GM21423 (cell line): ENCODE measurements around the gene ZFTA.
"Not testable (repeated sequence)": the region's sequence is repeated elsewhere in the genome, so short reads cannot be mapped to it uniquely, and the experiment has no call there.

Source experiments
- ATAC-seq: cut with Tn5 transposase; IDR thresholded peaks from one replicate; pipeline ENCODE4 v1.9.1; 2021; ENCODE audit warnings: mild to moderate bottlenecking, moderate library complexity; ENCODE audit not compliant: unreplicated experiment

The ZFTA gene

DNA sequence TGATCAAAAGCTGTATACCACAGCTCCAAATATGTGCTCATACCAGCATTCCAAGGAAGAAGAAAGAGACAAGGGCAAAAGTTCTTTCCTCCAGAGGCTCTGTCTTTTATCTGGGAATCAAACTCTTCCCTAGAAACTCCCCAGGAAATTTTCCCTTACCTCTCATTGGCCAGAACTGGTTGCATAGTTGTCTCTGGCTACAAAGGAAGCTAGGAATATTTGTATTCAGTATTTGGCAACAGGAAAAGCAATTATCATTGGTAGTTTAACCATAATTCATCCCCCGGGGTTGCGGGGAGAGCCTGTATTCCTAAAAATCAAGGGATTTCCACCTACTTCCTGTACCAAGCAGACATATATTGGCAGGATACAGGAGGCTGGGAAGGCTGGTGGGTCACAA, 10.5 kb upstream of the ZFTA start:
- no peak for ATAC-seq

DNA sequence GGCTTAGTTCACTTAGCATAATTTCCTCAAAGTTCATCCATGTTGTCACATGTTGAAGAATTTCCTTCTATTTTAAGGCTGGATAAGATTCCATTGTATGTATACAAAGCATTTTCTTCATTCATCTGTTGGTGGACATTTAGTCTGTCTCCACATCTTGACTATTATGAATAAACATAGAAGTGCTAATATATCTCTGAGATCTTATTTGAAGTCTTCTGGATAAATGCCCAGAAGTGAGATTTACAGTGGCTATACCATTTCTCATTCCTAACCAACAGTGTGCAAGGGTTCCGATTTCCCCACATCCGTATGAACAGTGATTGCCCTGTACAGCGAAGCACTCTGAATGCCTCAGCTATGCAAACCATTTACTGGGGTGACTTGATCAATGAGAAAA, 6.6 kb upstream of the ZFTA start:
- ATAC-seq: no peak

DNA sequence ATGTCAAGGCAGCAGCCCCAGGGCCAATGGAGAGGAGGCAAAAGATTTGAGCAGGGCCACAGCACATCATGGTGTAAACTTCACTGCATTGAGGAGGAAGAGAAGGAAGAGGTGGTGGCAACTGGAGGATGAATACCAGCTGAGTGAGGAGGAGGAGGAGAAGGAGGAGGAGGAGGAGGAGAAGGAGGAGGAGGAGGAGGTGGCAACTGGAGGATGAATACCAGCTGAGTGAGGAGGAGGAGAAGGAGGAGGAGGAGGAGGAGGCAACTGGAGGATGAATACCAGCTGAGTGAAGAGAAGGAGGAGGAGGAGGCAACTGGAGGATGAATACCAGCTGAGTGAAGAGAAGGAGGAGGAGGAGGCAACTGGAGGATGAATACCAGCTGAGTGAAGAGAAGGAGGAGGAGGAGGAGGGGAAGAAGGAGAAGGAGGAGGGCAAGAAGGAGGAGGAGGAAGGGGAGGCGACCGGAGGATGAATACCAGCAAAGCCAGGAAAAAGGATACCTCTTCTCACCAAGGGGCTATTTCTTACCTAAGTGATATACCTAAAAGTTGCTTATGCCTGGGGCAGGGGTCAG, 3.3 kb upstream of the ZFTA start:
- not testable (repeated sequence) for ATAC-seq

DNA sequence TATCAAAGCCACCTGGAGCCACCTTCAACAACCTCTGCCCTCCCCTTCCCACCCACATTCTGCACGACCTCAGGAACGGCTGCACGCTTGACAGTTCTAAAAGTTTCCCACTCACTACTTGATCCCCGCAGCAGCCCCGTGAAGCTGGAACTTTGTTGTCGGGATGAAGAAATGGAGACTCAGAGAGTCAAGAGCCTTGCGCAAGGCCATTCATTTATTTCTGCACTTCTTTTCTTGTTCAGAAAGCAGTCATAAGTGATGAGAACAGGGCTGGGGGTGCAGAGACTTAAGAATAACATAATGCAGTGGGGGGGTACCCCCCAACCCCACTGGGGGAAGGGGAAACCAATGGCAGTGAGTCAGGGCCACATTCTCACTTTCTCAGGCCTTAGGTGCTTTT, 2.2 kb upstream of the ZFTA start:
- no peak for ATAC-seq

DNA sequence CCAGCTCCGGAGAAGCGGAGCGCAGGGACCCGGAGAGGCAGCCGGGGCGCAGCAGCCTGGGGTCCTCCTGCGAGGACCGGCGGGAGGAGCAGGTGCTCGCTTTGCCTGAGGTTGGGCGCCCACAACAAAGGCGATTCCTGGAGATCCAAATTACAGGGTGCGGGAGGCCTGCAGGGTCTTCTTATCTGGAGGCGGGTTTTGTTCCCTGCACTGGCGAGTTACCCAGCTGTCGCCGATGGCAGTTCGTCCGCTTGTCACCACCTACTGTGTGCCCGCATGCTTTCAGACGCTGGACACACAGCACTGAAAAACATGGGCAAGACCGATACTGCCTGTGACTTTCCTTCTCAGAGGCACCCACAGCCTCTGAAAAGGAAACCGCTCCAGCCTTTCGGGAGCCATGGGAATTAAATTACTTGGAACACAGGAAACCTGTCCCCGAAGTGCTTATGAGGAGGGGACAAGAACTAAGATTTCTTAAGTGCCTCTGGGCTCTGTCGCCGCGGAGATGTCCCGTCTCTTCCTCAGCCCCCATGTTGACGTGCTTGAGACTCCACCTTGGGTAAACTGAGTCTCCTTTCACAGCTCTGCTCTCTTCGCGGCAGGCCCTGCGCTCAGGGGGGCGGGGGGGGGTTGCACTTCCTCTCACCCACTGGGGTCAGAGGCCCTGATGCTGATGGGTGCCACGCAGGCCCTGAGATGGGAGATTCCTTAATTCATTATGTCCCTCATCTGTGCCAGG, 1.3 kb upstream of the ZFTA start:
- ATAC-seq: no peak

DNA sequence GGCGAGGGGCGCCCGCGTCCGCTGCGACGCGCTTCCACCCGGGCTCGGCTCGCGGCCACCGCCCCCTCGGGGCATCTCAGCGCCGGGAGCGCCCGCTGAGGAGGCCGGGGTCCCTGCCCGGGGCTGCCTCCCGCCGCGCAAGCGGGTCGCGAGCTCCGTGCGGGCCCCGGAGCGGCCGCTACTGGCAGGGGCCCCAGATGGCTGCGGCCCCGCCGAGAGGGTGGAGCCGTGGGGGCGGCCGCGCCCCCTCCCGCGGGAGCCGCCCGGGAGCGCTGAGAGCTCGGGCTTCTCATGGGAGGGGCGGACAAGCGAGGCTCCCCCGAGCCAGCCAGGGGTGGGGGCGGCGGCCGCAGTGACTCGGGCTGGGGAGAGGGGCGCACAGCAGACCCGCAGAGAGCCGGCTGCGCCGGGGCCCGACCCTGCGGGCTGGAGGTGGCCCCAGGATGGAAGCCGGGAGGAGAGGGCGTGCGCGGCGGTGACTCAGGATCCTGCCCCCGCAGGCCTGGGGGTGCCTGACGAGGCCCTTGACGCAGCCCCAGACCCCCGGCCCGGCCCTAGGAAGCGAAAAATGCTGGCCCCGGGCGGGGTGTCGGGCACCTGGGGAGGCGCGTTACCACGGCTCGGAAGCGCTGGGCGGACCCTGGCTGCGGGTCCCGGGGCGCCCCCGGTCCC, 603 bp upstream of the ZFTA start:
- peak; percentile 28 for ATAC-seq

DNA sequence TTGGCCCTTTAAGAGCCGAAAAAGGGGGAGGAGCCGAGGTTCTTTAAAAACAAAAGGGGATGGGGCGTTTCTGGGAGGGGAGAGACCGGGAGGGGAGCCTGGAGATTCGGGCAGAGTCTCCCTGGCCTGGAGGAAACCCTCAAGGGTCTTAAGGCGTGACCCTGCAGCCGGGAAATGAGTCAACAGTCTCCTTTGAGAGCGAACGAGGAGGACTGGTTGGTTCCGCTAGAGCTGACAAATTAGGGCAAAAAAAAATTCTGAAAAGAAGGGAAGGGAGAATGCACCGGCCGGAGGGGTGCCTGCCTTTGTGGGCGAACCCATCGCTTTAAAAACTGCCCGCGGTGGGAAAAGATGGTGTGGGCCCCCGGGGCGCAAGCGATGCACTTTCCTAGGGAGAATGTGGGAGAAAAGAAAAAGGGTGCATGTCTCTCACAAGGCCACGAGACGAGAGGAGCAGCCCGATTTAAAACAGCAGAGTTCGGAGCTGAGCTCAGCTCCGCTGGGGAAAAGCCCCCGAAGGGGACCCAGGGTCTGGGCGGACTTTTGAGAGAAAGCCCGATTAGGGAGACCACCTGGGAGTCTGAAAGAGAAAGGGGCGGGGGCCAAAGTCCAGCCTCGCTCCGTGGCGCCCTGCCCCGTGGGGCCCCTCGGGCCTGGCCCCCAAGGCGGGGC, 874 bp downstream of the ZFTA start:
- no peak for ATAC-seq

DNA sequence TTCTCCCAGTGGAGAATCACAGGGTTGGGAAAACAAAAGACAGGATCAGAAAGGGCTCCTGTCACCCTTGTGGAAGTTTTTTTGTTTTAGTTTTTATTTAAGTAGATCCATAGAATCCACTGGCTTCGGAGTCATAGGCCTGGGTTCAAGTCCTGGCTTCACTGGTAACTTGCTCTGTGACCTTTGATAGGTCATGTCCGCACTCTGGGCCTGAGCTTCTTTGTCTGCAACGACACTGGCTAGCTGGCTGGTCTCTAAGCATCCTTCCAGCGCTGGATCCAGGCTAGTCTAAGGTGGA, 1.4 kb downstream of the ZFTA start:
- ATAC-seq: no peak

DNA sequence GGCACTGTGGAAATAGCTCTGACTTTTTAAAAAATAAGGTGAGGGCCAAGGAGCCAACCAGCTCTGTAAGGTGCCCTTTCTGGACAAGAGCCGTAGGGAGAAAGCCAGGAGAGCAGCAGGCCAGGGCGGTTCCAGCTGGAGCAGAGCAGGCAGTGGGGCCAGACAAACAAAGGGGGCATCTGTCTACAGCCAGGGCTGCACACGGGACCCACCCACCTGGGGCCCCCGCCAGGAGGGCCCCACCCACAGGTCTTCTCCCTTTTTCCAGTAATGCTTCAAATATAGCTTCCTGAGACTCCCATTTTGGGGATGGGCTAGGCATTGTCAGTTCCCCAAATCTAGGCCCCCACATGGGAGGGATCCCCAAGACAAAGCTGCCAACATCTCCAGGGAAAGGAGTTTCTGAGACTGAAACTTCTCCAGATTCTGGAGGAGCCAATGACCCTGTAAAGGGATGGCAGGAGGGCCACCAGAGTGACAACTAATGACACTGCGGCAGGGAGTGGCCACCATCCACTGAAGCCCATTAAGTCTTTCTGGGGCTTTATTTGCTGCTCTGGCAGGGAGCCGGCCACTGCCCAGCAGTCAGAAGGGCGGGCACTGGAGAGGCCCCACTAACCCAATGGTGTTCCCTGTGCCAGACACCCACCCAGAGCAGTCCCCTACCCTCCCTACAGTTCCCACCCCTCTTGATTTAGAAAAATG, 1.9 kb downstream of the ZFTA start:
- no peak for ATAC-seq

DNA sequence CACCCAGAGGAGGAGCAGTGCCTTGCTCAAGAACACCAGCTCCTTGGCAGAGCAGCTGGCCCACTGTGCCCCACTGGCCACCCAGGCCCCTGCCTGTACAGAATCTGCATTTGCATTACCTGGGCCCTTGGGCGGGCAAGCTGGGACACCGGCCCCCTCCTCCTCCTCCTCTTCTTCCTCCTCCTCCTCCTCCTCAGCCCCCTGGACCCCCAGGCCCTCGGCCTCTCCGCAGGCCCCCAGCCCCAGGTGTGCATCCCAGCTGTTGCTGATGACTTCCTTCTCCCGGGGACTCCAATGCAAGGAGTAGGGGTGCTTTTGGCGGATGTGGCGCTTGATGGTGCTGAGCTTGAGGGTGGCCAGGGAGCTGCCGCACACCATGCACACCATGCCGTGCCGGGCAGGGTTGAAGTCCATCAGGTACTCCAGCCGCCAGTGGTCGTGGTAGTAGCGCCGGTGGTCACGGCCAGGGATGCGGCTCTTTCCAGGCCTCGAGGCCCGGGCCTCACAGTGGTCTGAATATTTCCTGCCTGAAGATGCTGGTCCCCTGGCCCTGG, 2.8 kb downstream of the ZFTA start:
- no peak for ATAC-seq

DNA sequence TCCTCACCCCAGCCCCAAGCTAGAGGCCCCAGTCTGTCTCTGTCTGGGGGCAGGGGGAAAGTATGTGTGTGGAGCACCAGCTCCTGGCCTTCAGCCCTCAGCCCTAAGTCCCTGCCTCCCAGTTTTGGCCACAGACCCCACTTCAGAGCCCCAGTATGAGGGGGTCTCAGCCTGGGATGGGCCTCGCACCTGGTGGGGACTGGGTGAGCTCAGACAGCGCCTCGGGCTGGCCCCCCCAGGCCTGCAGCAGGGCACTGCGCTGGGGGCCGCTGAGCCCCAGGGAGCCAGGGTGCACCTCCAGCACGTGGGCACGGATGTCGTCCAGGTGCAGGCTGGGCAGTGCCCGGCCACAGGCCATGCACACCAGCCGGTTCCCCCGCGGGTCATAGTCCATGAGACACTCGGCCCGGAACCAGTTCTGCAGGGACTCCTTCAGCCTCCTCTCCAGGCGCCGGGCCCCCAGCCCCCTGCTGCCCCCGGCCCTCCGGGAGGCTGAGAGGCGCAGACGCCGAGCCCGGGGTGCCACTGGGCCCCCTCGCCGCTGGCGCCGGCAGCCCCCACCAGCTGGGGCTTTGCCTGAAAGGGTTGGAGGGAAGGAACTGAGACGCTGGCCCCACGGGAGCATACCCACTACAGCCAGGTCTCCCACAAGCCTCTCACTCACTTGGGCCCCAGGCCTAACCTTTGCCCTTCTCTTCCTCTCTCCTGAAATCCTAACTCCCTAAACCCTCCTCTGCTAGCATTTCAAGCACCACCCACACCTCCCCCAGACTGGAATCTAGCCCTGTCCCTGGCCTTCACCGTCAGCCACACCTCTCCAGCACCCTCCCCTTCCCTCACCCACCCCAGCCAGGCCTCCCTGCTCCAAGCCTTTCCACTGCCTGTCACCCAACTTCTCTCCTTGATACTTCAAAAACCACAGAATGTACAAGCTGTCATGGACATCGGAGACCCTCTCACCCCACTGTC, 3.6 kb downstream of the ZFTA start:
- no peak for ATAC-seq

DNA sequence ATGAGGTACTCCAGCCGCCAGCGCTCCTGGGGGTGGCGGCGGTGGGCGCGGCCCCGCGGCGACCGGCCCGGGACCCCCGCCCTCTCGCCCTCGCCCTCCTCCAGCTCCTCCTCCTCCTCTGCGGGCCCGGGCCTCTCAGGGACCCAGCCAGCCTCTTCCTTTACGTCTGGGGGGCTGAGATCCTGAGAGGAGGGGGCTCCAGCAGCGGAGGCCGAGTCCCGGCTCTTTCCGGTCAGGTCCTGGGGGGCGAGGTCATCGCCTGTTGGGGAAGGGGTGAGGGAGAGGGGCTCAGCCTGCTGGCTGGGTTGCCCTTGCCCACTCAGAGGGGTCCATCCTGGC, 4.3 kb downstream of the ZFTA start:
- ATAC-seq: no peak

DNA sequence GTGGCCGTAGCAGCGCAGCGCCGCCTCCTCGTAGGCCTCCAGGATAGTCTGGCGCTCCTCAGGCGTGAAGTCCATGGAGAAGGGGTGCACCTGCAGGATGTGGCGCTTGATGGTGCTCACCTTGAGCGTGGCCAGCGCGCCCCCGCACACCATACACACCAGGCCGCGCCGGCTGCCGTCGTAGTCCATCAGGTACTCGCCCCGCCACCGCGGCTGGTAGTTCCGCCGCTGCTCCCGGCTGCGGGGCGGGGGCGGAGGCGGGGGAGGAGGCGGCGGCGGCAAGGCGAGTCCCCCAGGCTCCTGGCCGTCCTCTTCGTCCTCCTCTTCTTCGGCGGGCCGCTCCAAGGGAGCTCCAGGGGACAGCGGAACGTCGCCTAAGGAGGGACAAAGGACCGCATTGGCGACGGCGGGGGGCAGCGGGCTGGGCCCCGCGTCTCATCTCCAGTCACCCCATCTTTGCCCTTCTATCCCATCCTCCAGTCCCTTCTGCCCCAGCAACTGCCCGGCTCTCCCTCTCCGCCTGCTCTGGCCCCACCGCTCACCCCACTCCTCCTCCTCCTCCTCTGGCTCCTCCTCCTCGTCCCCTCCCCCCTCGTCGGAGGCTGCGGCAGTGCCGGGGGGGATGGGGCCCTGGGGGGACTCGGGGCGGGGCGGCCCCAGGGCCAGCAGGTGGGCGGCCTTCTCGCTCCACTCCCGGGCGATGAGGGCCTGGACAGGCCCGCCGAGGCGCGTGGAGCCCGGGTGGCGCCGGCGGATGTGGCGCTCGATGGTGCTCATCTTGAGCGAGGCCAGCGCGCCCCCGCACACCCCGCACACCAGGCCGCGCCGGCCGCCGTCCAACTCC, 4.9 kb downstream of the ZFTA start:
- no peak for ATAC-seq

DNA sequence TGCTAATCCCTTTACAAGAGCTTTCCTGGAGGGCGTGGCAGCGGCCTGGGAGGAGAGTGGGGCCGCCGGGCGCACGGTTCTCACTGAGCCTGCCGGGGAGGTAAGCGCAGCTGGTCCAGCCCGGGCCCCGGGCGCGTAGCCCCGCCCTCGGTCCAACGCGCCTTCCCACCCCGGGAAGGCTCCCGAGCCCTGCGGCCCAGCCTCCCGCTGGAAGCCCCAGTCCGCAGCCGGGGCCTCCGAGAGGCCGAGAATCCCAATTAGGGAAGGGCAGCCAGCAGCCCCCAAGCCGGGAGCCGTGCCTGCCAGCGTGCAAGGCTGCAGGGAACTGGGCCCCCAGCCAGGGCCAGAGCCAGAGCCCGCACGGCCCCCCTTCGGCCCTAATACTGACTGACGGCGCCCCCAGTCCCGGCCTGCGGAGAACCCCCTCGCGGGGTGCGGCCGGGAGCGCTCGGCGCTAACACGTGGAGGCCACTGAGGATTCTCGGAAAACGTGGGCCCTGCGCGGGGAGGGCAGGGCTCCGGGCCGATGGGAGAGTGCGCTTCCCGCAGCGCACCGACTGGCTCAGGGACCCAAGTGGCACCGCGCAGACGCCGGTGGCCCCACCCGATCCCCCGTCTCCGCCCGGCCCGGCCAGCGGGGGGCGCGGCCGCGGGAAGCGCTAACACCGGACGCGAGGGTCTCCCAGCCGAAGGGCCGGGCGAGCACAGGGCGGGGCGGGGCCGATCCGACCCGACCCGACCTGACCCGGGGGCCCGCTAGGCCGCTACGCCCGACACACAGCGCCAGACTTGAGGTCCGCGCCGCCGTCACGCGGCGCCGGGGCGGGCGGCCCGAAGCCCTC, 5.7 kb downstream of the ZFTA start:
- no peak for ATAC-seq

DNA sequence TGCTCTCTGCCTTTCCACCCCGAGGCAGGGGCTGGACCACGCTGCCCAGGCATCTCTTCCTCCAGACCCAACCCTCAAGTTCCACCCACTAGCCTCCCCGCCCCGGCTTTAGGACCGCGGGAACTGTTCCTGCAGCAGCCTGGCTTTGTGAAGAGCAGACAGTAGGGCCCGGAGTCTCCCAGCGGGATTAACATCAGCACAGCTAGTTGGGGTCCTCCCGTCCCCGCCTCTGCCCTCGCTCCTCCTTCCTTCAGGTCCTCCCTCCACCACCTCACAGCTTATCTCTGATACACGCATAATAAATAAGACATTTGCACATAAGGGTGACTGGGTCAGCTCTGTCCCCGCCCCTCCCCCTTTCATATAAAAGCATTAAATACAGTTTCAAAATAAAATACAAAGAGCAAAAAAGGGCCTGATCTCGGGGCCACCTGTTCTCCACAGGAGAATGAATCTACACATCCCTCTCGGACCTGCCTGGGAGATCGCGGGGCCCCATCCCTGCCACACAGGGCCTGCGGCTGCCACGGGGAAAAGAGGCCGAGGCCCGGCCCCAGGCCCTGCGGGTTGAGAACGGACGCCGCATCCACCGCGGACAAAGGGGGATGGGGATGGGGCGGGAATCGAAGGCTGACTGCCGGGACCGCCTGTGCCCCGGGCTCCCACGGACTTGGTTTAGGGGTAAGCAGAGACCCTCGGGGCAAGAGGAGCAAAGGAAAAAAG, 6.5 kb downstream of the ZFTA start:
- no peak for ATAC-seq

DNA sequence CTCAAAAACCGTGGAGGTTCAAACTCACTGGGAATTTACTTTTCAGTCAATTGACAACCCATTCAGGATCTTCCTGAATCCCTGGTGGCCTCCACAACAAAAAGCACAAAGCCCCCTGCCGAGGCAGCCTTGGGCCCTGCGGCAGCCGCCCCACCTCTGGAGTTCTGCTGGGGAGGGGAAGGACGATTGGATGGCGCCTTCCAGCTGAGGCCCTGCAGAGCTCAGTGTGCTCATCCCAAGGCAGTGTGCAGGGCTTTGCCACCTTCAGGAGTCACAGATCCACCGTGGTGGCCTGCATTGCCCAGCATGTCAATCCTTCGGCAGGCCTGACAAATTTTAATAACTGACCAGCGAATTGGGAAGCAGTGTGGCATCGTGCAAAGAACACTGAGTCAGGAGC, 7.4 kb downstream of the ZFTA start:
- ATAC-seq: no peak

DNA sequence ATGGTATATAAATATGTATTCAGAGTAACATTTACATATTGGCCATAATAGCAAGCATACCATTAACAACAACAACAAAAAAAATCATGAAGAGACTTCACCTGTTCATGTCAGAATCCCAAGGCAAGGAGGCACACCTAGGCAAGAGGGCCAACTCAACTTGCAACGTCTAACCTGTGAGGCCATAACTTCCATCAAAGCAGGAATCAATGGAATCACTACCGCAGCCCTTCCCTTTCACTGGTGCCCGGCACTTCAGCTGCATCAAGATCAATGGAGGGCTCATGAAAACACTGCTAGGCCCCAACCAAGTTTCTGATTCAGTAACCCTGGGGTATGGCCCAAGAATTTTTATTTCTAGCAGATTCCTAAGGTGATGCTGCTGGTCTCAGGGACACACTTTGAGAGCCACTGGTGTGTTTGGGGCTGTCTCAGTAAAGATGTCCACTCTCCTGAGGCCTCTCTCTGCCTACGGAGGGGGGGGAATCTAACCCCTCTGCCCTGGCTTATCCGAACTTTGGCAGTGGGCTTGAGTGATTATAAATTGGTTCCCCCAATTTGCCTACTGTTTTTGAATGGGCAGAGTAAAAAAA, 8.0 kb downstream of the ZFTA start:
- no peak for ATAC-seq
